ENCODE results near the gene PPP1R3F. TPM values are rescaled to one million over a fixed set of nuclear protein-coding genes. Genes with fewer than 3 reads are reported as not detected.

PPP1R3F gene
- total RNA-seq, 1 donor from 2014 or later, result 7.4 TPM

Other genes starting within 250 kb of the PPP1R3F start
- 31.1 and 33.3 TPM in 2 replicates for gene TFE3, start 226.4 kb upstream of the PPP1R3F start, total RNA-seq
- 7.9 and 8.9 TPM in 2 replicates for gene CCDC120, start 210.8 kb upstream of the PPP1R3F start, total RNA-seq
- gene PRAF2, start 195.8 kb upstream of the PPP1R3F start, total RNA-seq, result 10.6 and 11.6 TPM in 2 replicates
- gene WDR45, start 189.9 kb upstream of the PPP1R3F start, total RNA-seq, result 48.8 and 55.8 TPM in 2 replicates
- 18.7 and 19.6 TPM in 2 replicates for gene GPKOW, start 146.1 kb upstream of the PPP1R3F start, total RNA-seq
- gene MAGIX, start 107.0 kb upstream of the PPP1R3F start, total RNA-seq, result 1.2 and 1.5 TPM in 2 replicates
- gene PLP2, start 97.9 kb upstream of the PPP1R3F start, total RNA-seq, result 97.2 and 111 TPM in 2 replicates
- gene PRICKLE3, start 83.4 kb upstream of the PPP1R3F start, total RNA-seq, result 11.8 and 13.8 TPM in 2 replicates
- gene SYP, start 69.6 kb upstream of the PPP1R3F start, total RNA-seq, result 0.82 and 1.6 TPM in 2 replicates
- gene CACNA1F, start 36.5 kb upstream of the PPP1R3F start, total RNA-seq, result 2.6 and 3.0 TPM in 2 replicates
- gene CCDC22, start 34.3 kb upstream of the PPP1R3F start, total RNA-seq, result 26.8 and 31.3 TPM in 2 replicates
- 0.12 and 0.29 TPM in 2 replicates for gene FOXP3, start 5.1 kb upstream of the PPP1R3F start, total RNA-seq
- not detected in 2 replicates for gene GAGE10, start 33.9 kb downstream of the PPP1R3F start, total RNA-seq
- gene GAGE12J, start 52.2 kb downstream of the PPP1R3F start, total RNA-seq, result not detected in 2 replicates
- not detected in 2 replicates for gene GAGE13, start 61.8 kb downstream of the PPP1R3F start, total RNA-seq